ENCODE results near the gene TAGLN3.

The TAGLN3 gene

DNA sequence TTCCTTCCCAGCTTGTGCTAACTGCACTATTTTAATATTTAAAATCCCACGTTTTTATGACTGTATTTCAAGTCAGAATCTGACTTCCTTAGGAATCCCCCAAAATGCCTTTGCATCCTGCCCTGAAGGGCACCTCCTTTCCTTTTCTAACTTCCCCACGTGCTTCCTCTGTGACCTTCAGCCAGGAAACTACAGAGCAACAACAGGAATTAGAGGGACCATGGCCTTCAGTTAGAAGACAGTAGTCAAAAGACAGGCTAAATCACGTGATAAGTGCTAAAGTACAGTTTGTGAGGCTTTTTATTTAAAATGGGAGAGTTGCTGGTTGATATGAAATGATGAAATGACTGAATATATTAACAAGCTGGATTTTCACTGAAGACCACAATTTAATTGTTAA is 31.7 kb upstream of the TAGLN3 start:
- H3K9me3 ChIP-seq (ENCODE audit: control insufficient read depth, insufficient read depth, low read depth, low read length): no peaks in the 10 kb centered on the region
- TF ChIP-seq KLF9 (tag by site-specific recombination; IDR thresholded peaks at IDR 0.05; ENCODE audit: low read depth) (no peak), SCRT2 (tag by site-specific recombination; IDR thresholded peaks at IDR 0.05) (no peak), ZNF558 (tag by site-specific recombination; IDR thresholded peaks at IDR 0.05) (no peak), ZSCAN23 (tag by site-specific recombination; IDR thresholded peaks at IDR 0.05) (no peak), ZNF600 (tag by site-specific recombination; IDR thresholded peaks at IDR 0.05) (no peak), ZNF658 (tag by site-specific recombination; IDR thresholded peaks at IDR 0.05) (no peak), ZNF514 (tag by site-specific recombination; IDR thresholded peaks at IDR 0.05) (no peak), ZNF335 (tag by site-specific recombination; conservative IDR thresholded peaks at IDR 0.05) (no peak), ZNF292 (tag by site-specific recombination; IDR thresholded peaks at IDR 0.05; ENCODE audit: borderline replicate concordance, low read depth) (no peak), ZNF510 (tag by site-specific recombination; IDR thresholded peaks at IDR 0.05; ENCODE audit: insufficient replicate concordance) (no peak), ZBTB1 (tag by site-specific recombination; IDR thresholded peaks at IDR 0.05) (no peak), ZBTB7A (tag by site-specific recombination; IDR thresholded peaks at IDR 0.05; ENCODE audit: low read depth) (no peak), ZNF202 (tag by site-specific recombination; IDR thresholded peaks at IDR 0.05; ENCODE audit: borderline replicate concordance) (no peak), ZNF211 (tag by site-specific recombination; IDR thresholded peaks at IDR 0.05; ENCODE audit: low read depth) (no peak), PRDM1 (tag by site-specific recombination; IDR thresholded peaks at IDR 0.05) (no peak), ZNF24 (tag by site-specific recombination; IDR thresholded peaks at IDR 0.05) (no peak)
- TF ChIP-seq, protein P1, sequence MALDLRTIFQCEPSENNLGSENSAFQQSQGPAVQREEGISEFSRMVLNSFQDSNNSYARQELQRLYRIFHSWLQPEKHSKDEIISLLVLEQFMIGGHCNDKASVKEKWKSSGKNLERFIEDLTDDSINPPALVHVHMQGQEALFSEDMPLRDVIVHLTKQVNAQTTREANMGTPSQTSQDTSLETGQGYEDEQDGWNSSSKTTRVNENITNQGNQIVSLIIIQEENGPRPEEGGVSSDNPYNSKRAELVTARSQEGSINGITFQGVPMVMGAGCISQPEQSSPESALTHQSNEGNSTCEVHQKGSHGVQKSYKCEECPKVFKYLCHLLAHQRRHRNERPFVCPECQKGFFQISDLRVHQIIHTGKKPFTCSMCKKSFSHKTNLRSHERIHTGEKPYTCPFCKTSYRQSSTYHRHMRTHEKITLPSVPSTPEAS (tag by site-specific recombination; IDR thresholded peaks at IDR 0.05): no peak
- TF ChIP-seq, protein P2, sequence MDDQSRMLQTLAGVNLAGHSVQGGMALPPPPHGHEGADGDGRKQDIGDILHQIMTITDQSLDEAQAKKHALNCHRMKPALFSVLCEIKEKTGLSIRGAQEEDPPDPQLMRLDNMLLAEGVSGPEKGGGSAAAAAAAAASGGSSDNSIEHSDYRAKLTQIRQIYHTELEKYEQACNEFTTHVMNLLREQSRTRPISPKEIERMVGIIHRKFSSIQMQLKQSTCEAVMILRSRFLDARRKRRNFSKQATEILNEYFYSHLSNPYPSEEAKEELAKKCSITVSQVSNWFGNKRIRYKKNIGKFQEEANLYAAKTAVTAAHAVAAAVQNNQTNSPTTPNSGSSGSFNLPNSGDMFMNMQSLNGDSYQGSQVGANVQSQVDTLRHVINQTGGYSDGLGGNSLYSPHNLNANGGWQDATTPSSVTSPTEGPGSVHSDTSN (CRISPR knock-in tag; IDR thresholded peaks at IDR 0.05): no peak
- TF ChIP-seq, protein P3, sequence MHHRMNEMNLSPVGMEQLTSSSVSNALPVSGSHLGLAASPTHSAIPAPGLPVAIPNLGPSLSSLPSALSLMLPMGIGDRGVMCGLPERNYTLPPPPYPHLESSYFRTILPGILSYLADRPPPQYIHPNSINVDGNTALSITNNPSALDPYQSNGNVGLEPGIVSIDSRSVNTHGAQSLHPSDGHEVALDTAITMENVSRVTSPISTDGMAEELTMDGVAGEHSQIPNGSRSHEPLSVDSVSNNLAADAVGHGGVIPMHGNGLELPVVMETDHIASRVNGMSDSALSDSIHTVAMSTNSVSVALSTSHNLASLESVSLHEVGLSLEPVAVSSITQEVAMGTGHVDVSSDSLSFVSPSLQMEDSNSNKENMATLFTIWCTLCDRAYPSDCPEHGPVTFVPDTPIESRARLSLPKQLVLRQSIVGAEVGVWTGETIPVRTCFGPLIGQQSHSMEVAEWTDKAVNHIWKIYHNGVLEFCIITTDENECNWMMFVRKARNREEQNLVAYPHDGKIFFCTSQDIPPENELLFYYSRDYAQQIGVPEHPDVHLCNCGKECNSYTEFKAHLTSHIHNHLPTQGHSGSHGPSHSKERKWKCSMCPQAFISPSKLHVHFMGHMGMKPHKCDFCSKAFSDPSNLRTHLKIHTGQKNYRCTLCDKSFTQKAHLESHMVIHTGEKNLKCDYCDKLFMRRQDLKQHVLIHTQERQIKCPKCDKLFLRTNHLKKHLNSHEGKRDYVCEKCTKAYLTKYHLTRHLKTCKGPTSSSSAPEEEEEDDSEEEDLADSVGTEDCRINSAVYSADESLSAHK (tag by site-specific recombination; IDR thresholded peaks at IDR 0.05): no peak
- TF ChIP-seq, protein P4, sequence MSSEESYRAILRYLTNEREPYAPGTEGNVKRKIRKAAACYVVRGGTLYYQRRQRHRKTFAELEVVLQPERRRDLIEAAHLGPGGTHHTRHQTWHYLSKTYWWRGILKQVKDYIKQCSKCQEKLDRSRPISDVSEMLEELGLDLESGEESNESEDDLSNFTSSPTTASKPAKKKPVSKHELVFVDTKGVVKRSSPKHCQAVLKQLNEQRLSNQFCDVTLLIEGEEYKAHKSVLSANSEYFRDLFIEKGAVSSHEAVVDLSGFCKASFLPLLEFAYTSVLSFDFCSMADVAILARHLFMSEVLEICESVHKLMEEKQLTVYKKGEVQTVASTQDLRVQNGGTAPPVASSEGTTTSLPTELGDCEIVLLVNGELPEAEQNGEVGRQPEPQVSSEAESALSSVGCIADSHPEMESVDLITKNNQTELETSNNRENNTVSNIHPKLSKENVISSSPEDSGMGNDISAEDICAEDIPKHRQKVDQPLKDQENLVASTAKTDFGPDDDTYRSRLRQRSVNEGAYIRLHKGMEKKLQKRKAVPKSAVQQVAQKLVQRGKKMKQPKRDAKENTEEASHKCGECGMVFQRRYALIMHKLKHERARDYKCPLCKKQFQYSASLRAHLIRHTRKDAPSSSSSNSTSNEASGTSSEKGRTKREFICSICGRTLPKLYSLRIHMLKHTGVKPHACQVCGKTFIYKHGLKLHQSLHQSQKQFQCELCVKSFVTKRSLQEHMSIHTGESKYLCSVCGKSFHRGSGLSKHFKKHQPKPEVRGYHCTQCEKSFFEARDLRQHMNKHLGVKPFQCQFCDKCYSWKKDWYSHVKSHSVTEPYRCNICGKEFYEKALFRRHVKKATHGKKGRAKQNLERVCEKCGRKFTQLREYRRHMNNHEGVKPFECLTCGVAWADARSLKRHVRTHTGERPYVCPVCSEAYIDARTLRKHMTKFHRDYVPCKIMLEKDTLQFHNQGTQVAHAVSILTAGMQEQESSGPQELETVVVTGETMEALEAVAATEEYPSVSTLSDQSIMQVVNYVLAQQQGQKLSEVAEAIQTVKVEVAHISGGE (tag by site-specific recombination; conservative IDR thresholded peaks at IDR 0.05; ENCODE audit: low read depth): no peak
- H3K4me1 ChIP-seq (ENCODE audit: control insufficient read depth, insufficient read depth, low read length): no peaks in the 10 kb centered on the region
- ChIA-PET CTCF (interaction anchor here (0.6 to 6.0 kb wide), 16 partner anchors 11 to 298 kb away, joined by 3 to 107 read pairs (median 5); partner anchors contain the start of gene ABHD10), POLR2A (interaction anchor here (0.9 to 1.6 kb wide), 2 partner anchors 12 to 249 kb away, joined by 4 to 6 read pairs; partner anchors contain the start of gene ABHD10)
- H3K4me3 ChIP-seq (ENCODE audit: low read depth, low read length): no peak overlapping the region
- H3K27ac ChIP-seq (ENCODE audit: extremely low read depth, low read depth, low read length): no peak overlapping the region
- H3K36me3 ChIP-seq (ENCODE audit: control insufficient read depth in 2 of 2, insufficient read depth in 1 of 2, low read length in 2 of 2): no peaks in the 10 kb centered on the region
